Tongue (tissue), 2 donors: ENCODE measurements around the gene NKAIN4. TPM values are rescaled to one million over a fixed set of nuclear protein-coding genes. Genes with fewer than 3 reads are reported as not detected.

Source experiments
- DNase-seq: peaks from one replicate; pipeline ENCODE4 v3.0.0-alpha.2; 2015
- total RNA-seq: library from RNA; depleted of rRNA; stranded (reverse); fragments of >200 nt; gene quantifications from one replicate; pipeline ENCODE4 v1.2.3, GENCODE V29; 2014

Gene NKAIN4
- 10.4 TPM for total RNA-seq

DNA sequence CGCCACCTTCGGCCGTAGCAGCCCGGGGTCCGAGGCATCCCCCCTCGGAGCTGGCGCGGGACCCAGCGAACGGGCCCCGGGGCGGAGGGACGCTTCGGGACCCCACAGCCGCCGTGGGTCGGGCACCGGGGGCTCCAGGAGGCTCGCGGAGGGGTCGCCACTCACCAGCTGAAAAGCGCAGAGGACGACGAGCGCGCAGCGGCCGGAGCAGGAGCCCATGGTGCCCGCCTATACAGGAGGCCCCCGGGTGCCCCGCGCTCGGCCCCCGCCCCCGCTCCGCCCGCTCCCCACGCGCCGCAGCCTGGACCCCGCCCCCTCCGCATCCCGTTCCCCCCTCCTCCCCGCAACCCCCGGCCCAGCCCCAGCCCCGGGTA lies at the start of gene NKAIN4:
Gene NKAIN4 (minus strand): TSS at position 232 of the 374 bp plus-strand sequence. CDS start 13 bp downstream, at position 219.
- DNase-seq, result no peak

DNA sequence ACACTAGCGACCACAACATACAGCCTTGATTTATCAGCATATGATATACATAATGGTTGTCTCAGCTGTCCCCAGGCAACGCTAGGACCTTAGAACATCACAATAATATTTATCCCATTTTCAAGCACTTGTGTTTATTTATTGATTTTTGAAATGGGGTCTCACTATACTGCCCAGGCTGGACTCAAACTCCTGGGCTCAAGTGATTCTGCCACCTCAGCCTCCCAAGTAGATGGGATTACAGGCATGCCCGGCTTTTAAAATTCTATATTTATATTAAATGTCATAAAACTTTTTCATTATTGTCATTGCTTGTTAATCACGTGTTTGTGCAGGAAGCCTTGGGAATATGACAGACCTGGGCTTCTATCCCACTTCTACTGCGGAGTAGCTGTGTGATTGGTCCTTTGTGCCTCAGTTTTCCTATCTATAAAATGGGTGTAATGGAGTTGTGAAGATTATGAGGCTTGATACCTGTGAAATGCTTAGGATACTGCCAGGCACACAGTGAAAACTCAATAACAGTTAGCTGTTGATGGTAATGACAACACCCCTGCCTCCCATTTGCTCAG lies 48.9 kb upstream of the NKAIN4 start:
- no peak for DNase-seq

DNA sequence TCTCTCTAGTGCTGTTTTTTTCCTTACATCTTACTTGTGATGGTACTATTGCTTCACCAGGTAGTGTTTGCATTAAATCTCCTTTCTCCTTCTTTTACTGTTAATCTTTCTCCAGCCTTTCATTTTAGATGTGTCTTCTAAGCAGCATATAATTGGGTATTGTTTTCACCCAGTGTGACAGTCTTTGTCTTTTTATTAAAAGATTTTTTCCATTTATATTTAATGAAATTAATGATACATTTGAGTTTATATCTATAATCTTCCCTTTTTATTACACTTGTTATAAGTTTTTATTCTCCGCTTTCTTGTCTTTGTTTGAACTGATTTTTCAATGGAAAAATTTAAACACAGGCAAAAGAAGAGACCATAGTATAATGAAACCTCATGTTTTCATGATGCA lies 47.4 kb upstream of the NKAIN4 start:
- DNase-seq, result no peak

DNA sequence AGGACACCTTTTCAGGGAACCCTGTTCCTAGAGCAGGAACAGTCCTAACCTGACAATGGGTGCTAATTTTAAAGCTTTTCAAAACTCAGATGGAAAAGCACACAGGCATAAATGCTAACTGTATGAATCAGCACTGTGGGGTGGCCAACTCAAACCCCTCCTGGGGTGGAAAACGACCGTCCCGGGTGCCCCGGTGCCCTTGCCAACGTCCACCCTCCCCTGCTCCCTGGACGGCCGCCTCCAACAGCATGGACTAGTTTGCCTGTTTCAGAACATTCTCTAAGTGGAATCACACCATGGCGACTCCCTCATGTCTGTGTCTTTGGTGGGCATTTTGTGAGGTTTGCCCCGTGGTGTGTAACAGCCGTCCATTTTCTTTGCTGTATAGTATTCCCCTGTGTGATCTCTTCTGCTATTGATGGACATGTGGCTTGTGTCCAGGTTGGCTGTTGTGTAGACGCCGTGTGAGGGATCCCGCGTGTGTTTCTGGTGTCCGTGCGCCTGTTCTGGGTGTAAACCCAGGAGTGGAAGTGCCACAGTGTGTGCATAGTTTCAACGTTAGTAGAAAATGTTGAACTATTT lies 44.6 kb upstream of the NKAIN4 start:
- DNase-seq, result no peak

DNA sequence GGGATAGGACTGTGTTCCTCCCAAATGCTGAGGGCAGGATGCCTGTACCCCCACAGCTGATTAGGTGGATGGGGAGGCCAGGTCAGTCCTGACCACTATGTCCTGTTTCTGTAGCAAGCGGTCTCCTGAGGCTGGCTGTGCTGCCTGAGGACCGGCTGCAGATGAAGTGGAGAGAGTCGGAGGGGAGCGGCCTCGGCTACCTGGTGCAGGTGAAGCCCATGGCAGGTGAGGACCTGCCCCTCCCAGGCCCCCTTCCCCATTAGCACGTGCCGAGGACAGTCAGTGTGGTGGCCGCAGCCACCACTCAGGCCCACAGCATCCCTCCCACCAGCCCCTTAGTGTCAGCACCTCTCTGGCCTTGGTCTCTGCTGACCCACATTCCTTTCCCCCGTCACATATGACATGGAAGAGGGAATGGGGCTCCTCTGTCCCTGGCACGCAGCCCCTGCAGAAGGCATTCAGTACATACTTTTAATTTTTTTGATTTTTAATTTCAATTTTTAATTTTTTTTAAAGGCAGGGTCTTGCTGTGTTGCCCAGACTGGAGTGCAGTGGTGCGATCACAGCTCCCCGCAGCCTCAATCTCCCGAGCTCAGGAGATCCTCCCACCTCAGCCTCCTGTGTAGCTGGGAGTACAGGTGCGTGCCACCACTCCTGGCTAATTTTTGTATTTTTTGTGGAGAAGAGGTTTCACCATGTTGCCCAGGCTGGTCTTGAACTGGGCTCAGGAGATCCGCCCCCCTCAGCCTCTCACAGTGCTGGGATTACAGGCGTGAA lies 43.7 kb upstream of the NKAIN4 start:
- DNase-seq, result no peak

DNA sequence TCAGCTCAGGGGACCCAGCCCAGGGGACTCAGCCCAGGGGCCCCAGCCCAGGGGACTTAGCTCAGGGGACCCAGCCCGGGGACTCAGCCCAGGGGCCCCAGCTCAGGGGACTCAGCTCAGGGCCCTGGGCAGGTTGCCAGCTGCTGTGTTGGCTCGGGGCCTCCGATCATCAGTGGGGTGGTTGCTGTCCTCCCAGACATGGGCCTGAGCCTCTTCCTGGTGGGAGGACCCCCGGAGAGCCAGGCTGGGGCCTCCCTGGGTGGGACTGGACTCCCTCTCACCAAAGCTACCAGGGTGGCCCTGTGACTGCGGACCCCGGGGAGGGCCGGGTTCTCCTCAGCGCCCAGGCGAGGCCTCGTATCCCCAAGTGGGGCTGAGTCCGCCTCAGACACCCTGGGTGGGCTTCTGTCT lies 43.1 kb upstream of the NKAIN4 start:
- DNase-seq, result no peak

DNA sequence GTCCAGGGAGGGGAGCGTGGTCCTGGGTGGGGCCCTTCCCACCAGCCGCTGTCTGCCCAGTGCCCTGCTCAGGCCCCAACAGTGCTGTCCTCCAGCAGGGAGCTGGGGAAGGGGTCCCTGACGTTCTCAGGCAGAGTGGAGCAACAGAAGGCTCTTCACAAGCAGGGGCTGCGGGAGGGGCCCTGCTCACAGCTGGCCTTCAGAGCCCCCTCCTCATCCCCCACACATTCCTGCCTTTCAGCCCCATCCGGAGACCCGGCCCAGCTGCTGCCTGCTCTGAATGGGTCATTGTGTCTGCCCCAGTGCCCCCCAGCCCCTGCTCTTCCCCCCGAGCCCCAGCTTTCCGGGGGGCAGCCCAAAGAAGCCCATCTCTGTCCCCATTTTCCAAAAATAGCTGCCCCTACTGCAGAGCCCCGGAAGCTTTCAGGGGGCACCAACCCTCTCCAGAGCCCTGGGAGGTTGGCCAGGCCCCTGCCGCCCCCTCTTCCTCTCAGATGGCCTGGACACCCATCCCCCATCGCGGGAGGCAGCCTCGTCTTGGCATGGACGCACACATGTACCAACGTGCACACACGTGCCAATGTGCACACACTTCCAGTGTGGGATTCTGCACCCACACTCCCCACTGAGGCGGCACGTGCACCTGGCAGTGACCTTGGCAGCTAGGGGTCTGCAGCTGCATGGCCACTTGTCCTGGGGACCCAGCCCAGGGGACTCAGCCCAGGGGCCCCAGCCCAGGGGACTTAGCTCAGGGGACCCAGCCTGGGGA lies 42.5 kb upstream of the NKAIN4 start:
- DNase-seq, result peak; percentile 81

DNA sequence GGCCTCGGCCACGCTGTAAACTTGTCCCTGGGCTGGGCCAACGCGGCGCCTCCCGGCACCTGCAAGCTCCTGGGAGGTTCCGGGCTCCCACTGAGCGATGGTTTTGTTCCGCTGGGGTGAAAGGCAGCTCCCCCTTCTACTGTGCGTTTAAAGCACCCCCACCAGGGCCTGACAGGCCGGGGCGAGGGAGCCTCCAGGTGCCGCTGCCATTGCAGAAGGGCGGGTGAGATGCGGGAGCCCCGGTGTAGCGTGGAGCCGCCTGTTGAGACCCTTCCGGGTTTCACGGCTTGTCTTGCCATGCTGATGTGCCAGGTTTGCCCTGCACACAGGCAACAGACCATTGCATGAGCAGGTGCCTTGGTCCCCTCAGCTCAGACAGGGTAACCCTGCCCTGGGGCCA lies 41.6 kb upstream of the NKAIN4 start:
- DNase-seq, result no peak

DNA sequence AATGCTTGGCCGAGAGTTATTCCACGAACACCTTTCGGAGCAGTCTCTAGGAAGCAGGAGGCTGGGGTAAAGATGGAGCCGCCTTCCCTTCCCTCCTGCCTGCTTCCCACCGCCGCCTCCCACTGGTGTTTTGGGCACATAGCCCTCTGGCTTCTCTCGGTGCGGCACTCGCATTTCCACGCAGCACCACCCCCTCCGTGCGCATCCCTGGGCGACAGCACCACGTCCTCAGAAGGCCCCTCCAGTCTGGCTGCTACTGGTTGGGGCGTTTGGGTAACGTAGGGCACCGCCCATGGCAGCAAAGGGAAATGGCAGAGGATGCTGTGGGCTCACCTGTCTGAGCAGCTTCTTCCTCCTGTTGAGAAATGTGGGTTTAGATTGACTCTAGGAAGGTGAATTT lies 41.2 kb upstream of the NKAIN4 start:
- no peak for DNase-seq

DNA sequence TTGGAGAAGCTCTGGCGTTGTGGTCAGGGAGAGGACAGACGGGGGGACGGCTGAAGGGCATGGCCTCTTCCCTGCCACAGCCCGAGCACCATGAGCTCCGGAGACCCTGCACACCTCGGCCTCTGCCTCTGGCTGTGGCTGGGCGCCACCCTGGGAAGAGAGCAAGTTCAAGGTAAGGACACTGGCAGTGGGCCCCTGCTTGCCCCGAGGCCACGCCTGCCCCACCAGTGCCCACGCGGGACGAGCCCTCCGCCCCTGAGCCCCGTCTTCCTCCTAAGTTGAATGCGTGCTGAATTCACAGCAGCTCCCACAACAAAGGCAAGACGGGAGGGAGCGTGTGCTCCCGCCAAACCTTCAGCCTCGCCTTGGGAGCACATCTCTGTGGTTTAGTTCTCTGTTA lies 40.8 kb upstream of the NKAIN4 start:
- DNase-seq, result no peak

DNA sequence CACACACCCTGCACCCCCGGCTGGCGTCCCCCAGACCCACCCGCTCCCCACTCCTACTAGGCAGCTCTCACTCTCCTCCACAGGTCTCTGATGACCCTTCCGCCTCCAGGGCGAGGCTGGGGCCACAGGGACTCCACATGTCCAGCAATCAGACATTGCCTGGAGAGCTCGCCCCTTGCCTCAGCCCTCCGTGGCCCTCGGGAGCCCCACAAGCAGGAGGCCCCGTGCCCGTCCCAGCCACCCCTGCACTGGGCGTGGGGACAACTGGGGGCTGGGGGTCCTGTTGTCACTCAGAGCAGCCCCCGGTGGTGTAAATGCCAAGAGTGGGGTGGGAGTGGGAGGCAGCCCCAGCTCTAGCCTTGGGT lies 40.3 kb upstream of the NKAIN4 start:
- no peak for DNase-seq

DNA sequence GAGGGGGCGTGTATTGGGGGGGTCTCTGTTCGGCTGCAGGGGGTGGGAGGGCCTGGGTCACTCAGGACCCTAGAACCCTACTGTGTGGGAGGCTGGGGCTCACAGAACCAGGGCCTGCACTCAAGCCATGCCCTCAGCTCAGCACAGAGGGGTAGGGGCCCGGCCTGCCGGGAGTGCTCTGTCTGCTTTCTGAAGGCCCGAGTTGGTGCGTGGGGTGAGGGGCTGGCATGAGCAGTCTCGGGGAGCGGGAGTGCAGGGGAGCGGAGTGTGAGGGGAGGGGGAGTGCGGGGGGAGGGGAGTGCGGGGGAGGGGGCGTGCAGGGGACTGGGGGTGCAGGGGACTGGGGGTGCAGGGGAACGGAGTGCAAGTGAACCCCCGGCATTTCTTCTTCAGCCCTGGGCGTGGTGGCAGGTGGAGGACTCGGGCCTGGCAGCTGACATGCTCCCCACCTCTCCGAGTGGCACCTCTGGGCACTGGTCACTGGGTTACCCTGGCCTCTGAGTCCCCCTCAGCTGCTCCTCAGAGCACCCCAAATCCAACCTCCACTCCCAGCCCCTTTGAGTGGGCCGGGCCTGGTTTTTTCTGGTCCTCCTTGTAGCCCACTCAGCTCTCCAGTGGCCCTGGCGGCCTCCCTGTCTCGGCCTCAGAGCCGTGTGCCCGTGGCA lies 39.7 kb upstream of the NKAIN4 start:
- no peak for DNase-seq

DNA sequence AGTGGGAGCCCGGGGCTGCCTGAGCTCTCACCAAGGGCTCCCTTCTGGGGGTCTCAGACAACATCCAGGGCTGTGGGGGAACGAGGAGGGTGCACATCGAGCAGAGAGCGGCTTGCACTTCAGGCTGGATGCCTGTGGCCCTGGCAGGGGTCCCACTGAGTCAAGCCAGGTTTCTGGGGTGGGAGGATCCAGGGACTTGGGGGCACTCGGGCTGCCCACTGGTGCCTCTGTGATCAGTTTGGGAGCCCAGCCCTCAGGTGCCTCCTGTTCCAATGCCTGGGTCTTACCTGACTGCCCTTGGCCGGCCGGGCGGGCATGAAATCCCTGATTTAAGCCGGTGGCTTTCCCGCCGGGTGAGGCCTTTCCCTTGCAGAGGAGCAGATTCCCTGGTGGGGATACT lies 39.2 kb upstream of the NKAIN4 start:
- DNase-seq, result no peak

DNA sequence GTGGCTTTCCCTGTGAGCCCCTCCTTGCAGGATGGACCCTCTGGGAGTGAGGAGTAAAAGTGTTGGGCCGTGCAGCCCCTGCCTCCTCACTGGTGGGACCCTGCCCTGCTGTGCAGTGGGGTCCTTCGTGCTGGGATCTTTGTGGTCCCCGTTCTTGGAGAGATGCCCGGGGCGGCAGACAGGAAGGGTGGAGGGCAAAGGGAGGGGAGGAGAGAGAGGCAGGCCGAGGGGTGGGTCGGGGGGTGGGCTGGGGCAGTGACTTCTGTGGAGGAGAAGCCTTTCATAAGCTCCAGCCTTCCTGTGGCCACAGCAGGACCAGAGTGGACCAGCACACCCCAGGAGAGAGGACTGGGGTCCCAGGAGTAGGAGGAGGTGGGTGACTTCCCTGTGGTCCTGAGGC lies 38.6 kb upstream of the NKAIN4 start, which contains the start of gene COL20A1:
Gene COL20A1 (plus strand): TSS at position 283 of the 400 bp plus-strand sequence. CDS start 1,922 bp downstream, outside the sequence.
- no peak for DNase-seq

DNA sequence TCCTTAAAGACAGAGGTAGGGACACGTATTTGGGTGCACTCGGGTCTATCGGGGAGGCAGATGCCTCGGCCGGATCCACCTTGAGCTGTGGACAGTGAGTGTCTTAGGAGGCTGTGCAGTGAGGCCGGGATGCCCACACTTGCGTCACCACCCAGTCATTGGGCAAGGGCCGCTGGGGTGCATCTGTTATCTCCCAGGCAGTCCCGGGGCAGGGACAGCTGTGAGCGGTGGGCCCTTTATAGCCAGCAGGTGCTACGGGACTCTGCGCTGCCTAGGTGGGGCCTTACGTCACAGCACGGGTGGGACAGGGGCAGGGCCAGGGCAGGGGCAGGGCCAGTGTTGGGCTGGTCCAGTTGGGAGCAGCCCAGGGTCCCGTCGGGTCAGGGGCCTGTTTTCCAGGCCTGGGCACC lies 38.0 kb upstream of the NKAIN4 start:
- peak; percentile 49 for DNase-seq

DNA sequence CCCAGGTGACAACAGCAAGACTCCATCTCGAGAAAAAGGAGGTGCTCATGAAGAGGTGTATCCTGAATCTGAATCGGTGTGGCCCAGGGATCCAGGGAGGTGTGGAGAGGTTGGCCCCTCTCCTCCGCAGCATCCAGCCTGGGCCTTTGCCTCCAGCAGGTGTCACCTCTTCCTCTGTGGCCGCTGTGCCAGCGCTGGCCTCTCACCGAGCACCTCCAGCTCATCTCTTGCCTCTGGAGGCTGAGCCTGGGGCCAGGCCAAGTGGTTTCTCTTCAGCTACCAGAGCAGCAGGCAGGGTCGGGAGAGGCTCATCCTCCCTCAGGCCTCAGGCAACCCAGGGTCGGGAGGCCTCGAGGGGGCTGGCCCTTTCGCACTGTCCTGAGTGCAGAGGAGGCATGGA lies 37.5 kb upstream of the NKAIN4 start:
- DNase-seq, result no peak

DNA sequence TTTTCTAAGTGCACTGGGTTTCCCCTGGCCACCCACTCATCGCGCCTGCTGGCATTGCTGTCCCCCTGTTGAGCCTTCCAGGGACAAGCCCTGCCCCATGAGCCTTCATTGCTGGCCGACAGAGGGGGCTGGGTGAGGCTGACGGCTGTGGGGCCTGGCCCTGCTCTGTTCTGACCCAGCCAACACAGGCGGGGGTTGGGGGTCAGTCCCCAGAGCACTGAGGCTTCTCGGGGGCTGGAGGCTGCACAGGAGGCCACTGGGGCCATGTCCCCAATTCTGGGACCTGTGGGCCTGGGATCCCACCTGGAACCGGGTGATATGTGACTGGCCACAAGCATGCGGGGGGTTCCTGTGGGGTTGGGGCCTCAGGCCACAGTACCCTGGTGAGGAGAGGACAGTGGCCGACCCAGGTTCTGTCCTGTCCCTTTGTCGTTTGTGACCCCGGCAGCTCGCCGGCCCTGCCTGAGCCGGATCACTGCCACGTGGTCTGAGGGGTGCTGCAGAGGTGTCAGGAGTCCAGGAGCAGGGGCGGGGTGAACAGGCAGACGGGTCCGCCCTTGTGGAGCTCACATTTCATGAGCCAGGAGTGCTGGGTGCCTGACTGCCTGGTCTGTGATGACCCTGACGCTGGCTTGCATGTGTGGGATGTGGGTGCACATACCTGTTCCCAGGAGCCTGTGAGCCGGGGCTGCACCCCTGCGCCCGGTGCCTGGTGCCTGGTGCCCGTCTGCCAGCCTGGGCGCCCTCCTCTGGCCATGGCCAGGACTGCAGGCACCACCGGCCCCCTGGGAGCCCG lies 36.6 kb upstream of the NKAIN4 start:
- no peak for DNase-seq

DNA sequence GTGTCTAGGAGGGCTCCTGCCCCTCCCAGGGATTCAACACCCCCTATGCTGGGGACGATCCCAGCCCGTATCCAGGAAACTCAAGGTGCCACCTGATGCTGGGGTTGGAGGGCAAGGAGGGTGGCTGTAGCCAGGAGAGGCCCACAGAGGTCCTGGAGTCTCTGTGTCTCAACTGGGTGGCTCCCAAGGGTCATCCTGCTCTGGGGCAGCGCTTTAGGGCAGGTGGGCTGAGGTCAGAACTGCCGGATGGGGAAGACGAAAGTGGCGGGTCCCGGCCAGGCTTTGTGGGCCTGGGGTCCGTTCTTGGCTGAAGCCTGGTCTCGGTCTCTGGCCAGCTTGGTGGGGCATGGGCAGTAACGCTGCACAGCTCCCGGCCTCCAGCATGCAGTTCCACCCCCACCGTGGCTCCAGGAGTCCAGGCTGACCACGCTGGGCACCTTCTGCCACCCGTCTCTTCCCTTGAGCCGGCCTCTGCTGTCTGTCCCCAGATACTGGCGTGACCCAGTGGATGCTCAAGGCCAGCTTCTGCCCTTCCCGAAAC lies 35.9 kb upstream of the NKAIN4 start:
- no peak for DNase-seq

DNA sequence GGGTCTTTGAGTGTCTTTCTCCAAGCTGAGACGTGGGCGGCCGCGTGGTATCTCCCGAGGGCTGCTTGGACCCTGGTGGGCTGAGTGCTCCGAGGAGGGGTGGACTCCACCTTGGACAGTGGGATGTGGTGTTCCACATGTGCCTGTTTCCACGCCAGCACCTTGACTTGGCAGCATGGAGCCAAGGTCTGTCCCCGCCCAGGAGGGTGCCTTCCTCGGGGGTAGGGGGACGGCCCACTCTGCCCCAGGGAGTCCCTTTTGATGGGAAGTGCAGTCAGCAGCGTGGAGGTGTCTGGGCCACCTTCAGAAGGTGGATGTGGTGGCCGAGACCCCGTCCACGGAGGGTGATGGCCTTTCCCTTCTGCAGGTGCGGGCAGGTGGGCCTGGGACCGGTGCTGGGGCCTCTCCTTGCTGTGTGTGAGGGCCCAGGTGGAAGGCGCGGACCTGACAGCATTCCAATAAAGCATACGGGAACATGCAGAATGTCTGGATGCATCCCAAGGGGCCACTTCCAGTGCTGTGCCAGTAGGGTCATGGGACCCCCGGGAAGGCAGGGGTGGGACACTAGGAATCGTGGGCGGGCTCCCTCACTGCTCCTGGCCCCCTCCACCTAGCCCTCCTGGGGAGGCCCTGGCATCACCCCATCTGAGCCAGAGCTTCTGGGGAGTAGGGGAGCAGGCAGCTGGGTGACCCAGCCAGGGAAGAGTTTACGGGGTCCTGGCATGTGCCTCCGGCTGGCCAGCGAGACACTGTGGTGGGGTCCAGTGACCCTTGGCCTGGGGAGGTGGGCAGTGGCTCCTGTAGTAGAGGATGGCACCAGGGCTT lies 35.3 kb upstream of the NKAIN4 start:
- DNase-seq, result no peak

DNA sequence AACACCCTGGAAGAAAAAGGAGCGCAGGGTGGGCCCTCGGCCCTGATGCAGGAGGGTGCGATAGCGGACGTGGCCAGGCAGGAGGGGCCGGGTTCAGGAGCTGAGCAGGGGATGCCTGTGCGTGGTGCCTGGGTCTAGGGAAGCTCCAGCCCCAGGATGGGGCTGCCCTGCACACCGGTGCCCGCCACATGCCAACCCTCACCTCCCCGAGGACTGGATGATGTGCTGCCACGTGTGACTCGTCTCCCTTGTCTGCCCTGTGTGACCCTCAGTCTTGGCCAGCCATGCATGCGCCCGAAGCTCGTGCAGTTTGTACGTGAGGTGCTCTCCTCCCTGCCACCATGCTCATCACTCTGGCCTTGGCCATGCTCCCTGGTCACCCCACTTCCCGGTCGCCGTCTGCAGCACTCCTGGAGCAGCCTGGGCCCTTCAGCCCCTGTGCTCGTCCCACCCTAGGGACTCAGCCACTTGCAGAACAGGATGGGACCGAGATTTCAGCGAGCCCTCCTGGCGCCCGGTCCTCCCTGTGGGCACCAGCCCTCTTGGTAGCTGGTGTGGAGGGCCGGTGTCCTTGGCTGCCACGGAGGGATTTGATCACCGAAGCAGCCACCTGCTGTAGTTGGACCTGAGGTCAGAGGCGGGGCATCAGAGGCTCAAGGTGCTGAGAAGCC lies 34.5 kb upstream of the NKAIN4 start:
- no peak for DNase-seq
